Activated CD4-positive, alpha-beta memory T cell treated with anti-CD3 and anti-CD28 coated beads for 36 hours (primary cell): ENCODE measurements around the gene SIGLEC9. TPM values are rescaled to one million over a fixed set of nuclear protein-coding genes. Genes with fewer than 3 reads are reported as not detected.
"Not testable (repeated sequence)": the region's sequence is repeated elsewhere in the genome, so short reads cannot be mapped to it uniquely, and the experiment has no call there.

Experiments used
- CTCF ChIA-PET: fragments of 350-600 bp; sonication (Branson Sonifier 250); formaldehyde crosslinking; loops from one replicate; lab custom pipeline; 2021; ENCODE audit warnings: antibody characterized with exemption, inconsistent platforms; lab: Charles Lee
- POLR2A ChIA-PET: fragments of 350-600 bp; sonication (Branson Sonifier 250); formaldehyde crosslinking; loops from one replicate; lab custom pipeline; 2021; ENCODE audit warnings: antibody characterized with exemption; lab: Charles Lee
- DNase-seq: peaks from one replicate; pipeline ENCODE4 v3.0.0-alpha.2; 2020
- H3K27ac Mint-ChIP-seq: one replicate; pipeline ENCODE4 v1.8.0; 2021; ENCODE audit warnings: mixed read lengths
- H3K27me3 Mint-ChIP-seq: one replicate; pipeline ENCODE4 v1.8.0; 2021; ENCODE audit warnings: mixed read lengths
- H3K36me3 Mint-ChIP-seq: one replicate; pipeline ENCODE4 v1.8.0; 2021; ENCODE audit warnings: mixed read lengths
- H3K4me1 Mint-ChIP-seq: one replicate; pipeline ENCODE4 v1.8.0; 2021; ENCODE audit warnings: low read depth, mixed read lengths
- H3K4me3 Mint-ChIP-seq: one replicate; pipeline ENCODE4 v1.8.0; 2021; ENCODE audit warnings: mild to moderate bottlenecking, mixed read lengths
- H3K9me3 Mint-ChIP-seq: one replicate; pipeline ENCODE4 v1.8.0; 2021; ENCODE audit warnings: mixed read lengths
- intact Hi-C: fragments of 100-400 bp; cut with micrococcal nuclease; formaldehyde crosslinking; loops from one replicate; pipeline ENCODE4 v1.15.1; 2023
- total RNA-seq, 2 experiments: library from RNA; stranded (reverse); gene quantifications; one replicate each; pipeline ENCODE4 v1.2.3, GENCODE V29; 2021

Gene SIGLEC9
- total RNA-seq, 2 experiments from 2014 or later = 1.3 to 1.4 TPM

- CTCF ChIA-PET = interaction anchor here (1.2 to 6.9 kb wide), 6 partner anchors 8 to 502 kb away, joined by 3 to 86 read pairs (median 14); no protein-coding TSS in a partner anchor
- POLR2A ChIA-PET = no interaction called here
- H3K36me3 Mint-ChIP-seq = no peaks in the 10 kb centered on the region
- no peaks in the 10 kb centered on the region for H3K9me3 Mint-ChIP-seq
- intact Hi-C loops = loop anchor here (5.0 kb wide), 1 partner anchor 44 kb away; no protein-coding TSS in a partner anchor
- H3K27ac Mint-ChIP-seq = no peak overlapping the region
- H3K27me3 Mint-ChIP-seq = peaks cover 7% of the 10 kb centered on the region
- H3K4me1 Mint-ChIP-seq = peaks cover 6% of the 10 kb centered on the region
- no peak for DNase-seq
- no peak overlapping the region for H3K4me3 Mint-ChIP-seq
Measured at GRCh38 chr19:51156710-51157109, 32.0 kb downstream of the SIGLEC9 start.

DNA sequence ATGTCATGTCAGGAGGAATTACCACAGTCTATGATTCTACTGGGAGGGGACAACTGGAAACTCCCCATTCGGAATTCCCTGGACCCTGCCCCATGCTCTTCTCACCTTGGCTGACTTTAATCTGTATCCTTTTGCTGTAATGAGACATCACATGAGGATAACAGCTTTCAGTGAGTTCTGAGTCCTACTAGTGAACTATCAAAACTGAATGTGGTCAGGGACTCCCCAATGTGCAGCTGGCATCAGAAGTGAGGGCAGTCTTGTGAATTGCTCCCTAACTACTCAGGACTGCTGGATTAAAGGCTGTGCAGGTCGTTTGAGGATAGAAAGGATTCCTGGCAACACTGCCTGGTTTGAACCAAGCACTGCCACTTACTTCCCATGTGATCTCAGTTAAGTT lies 32.6 kb downstream of the SIGLEC9 start:
- no peaks in the 10 kb centered on the region for H3K9me3 Mint-ChIP-seq
- no peak overlapping the region for H3K27ac Mint-ChIP-seq

DNA sequence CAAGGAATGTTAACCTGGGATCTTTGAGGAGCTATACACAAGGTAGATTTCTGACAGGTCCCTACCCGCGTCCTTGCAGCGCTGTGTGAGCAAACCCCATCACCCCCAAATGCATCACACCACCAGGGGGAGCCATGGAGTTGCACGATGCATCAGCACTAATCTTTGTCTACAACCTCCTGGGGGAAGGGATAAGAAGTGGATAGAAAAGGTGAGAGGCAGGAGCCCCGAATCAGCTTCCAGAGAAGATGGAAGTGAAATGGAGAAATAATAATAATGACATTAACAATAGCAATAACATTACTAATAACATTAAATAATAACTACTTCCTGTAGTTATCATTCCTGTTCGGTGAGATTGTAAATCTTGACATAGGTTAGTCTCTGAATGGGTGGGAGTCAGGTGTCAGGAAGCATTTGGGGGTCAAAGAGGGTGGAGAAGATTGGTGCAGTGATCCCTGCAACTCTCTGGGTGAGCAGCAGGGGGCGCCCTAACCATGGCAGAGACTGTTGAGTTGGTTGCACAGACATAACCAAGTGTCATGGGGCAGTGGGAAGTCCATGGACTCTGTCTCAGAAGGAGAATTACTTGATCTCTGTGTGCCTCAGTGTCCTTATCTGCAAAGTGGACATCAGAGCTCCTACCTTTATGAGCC lies 33.9 kb downstream of the SIGLEC9 start:
- Mint-ChIP-seq H3K9me3 (no peaks in the 10 kb centered on the region), H3K27ac (no peak overlapping the region), H3K36me3 (no peaks in the 10 kb centered on the region), H3K4me3 (no peak overlapping the region), H3K27me3 (peaks cover 5% of the 10 kb centered on the region), H3K4me1 (peaks cover 6% of the 10 kb centered on the region)
- intact Hi-C loops = loop anchor here (1.0 to 5.0 kb wide), 2 partner anchors 46 to 101 kb away; no protein-coding TSS in a partner anchor
- POLR2A ChIA-PET = no interaction called here
- CTCF ChIA-PET = interaction anchor here (0.8 to 6.9 kb wide), 21 partner anchors 11 to 500 kb away, joined by 3 to 86 read pairs (median 4); partner anchors contain the start of genes CTU1 and KLK11
- peak; percentile 86 for DNase-seq

More for the DNA sequence above, 32.6 kb downstream of the SIGLEC9 start:
- intact Hi-C loops = loop anchor here (5.0 kb wide), 1 partner anchor 45 kb away; no protein-coding TSS in a partner anchor
- Mint-ChIP-seq H3K4me3 (no peak overlapping the region), H3K4me1 (peaks cover 6% of the 10 kb centered on the region), H3K27me3 (peaks cover 7% of the 10 kb centered on the region), H3K36me3 (no peaks in the 10 kb centered on the region)
- DNase-seq = no peak
- CTCF ChIA-PET = interaction anchor here (0.6 to 6.9 kb wide), 9 partner anchors 7 to 501 kb away, joined by 3 to 86 read pairs (median 6); partner anchors contain the start of gene CTU1
- POLR2A ChIA-PET = no interaction called here

DNA sequence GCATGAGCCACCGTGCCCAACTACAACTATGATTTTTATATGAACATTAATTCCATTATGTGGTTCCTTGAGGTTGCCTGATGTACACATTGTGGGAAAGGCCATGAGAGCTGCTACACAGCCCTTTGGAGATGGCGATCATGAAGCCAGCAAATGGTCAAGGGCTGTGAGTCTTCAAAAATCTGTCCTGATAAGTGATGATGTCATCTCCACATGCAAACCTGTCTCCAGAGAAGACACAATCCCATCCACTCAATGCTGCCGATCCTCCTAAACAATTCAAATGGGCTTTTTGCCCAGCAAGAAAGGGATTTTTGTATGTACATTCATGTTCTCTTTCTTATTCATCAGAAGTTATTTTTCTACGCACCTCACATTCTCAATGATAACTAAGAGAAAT lies 35.0 kb downstream of the SIGLEC9 start:
- intact Hi-C loops = loop anchor here (5.0 kb wide), 1 partner anchor 47 kb away; no protein-coding TSS in a partner anchor

DNA sequence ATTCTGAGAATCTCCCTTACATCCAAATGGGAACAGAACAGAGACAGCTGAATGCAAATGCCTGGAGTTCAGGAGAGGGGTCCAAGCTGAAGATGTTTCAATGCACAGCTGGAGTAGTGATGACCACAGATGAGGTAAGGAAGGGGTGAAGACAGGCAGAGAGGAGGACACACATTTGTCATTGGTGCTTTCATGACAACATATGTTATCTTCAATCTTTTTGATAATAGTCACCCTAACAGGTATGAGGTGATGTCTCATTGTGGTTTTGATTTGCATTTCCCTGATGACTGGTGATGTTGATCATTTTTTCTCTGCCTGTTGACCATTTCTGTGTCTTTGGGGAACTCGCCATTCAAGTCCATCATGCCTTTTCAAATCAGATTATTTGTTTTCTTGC lies 36.6 kb downstream of the SIGLEC9 start:
- CTCF ChIA-PET = interaction anchor here (1.4 to 2.0 kb wide), 2 partner anchors 97 to 98 kb away, joined by 4 to 13 read pairs; no protein-coding TSS in a partner anchor
- peaks cover 3% of the 10 kb centered on the region for H3K27me3 Mint-ChIP-seq
- H3K27ac Mint-ChIP-seq = no peak overlapping the region
- H3K36me3 Mint-ChIP-seq = no peaks in the 10 kb centered on the region
- H3K4me1 Mint-ChIP-seq = peaks cover 6% of the 10 kb centered on the region
- POLR2A ChIA-PET = no interaction called here
- intact Hi-C loops = no loop called here
- no peak for DNase-seq
- no peaks in the 10 kb centered on the region for H3K9me3 Mint-ChIP-seq
- no peak overlapping the region for H3K4me3 Mint-ChIP-seq

More for the DNA sequence above, 35.0 kb downstream of the SIGLEC9 start:
- H3K4me1 Mint-ChIP-seq = peaks cover 6% of the 10 kb centered on the region
- POLR2A ChIA-PET = no interaction called here
- H3K27ac Mint-ChIP-seq = no peak overlapping the region
- no peaks in the 10 kb centered on the region for H3K36me3 Mint-ChIP-seq
- CTCF ChIA-PET = interaction anchor here (0.7 to 6.9 kb wide), 6 partner anchors 10 to 510 kb away, joined by 3 to 86 read pairs (median 16); partner anchors contain the start of gene C19orf81
- no peak for DNase-seq
- H3K4me3 Mint-ChIP-seq = no peak overlapping the region
- peaks cover 5% of the 10 kb centered on the region for H3K27me3 Mint-ChIP-seq
- no peaks in the 10 kb centered on the region for H3K9me3 Mint-ChIP-seq

- Mint-ChIP-seq H3K9me3 (no peaks in the 10 kb centered on the region), H3K27me3 (peaks cover 3% of the 10 kb centered on the region), H3K4me1 (peaks cover 9% of the 10 kb centered on the region), H3K36me3 (no peaks in the 10 kb centered on the region), H3K27ac (no peak overlapping the region), H3K4me3 (no peak overlapping the region)
- DNase-seq = no peak
- CTCF ChIA-PET = interaction anchor here (1.2 to 2.0 kb wide), 4 partner anchors 14 to 120 kb away, joined by 3 to 13 read pairs (median 4); no protein-coding TSS in a partner anchor
- intact Hi-C loops = no loop called here
- POLR2A ChIA-PET = no interaction called here
Measured at GRCh38 chr19:51161867-51162496, 37.3 kb downstream of the SIGLEC9 start.

GRCh38 chr19:51163257-51163656 lies 38.6 kb downstream of the SIGLEC9 start:
- peaks cover 20% of the 10 kb centered on the region for H3K4me1 Mint-ChIP-seq
- peaks cover 3% of the 10 kb centered on the region for H3K27me3 Mint-ChIP-seq
- no peak overlapping the region for H3K27ac Mint-ChIP-seq
- ChIA-PET CTCF (interaction anchor here (2.0 kb wide), 1 partner anchor 96 kb away, joined by 13 read pairs; no protein-coding TSS in a partner anchor), POLR2A (no interaction called here)
- no peak overlapping the region for H3K4me3 Mint-ChIP-seq
- H3K9me3 Mint-ChIP-seq = no peaks in the 10 kb centered on the region
- intact Hi-C loops = no loop called here
- DNase-seq = no peak
- no peaks in the 10 kb centered on the region for H3K36me3 Mint-ChIP-seq

GRCh38 chr19:51164215-51164614 lies 39.5 kb downstream of the SIGLEC9 start:
- H3K27me3 Mint-ChIP-seq = peaks cover 6% of the 10 kb centered on the region
- DNase-seq = no peak
- H3K4me1 Mint-ChIP-seq = peaks cover 20% of the 10 kb centered on the region
- intact Hi-C loops = no loop called here
- no peaks in the 10 kb centered on the region for H3K9me3 Mint-ChIP-seq
- H3K27ac Mint-ChIP-seq = no peak overlapping the region
- CTCF ChIA-PET = interaction anchor here (1.0 to 1.2 kb wide), 2 partner anchors 8 to 14 kb away, joined by 3 read pairs; no protein-coding TSS in a partner anchor
- H3K36me3 Mint-ChIP-seq = no peaks in the 10 kb centered on the region
- H3K4me3 Mint-ChIP-seq = no peak overlapping the region
- POLR2A ChIA-PET = no interaction called here

GRCh38 chr19:51166846-51167490 lies 42.3 kb downstream of the SIGLEC9 start:
- POLR2A ChIA-PET = no interaction called here

DNA sequence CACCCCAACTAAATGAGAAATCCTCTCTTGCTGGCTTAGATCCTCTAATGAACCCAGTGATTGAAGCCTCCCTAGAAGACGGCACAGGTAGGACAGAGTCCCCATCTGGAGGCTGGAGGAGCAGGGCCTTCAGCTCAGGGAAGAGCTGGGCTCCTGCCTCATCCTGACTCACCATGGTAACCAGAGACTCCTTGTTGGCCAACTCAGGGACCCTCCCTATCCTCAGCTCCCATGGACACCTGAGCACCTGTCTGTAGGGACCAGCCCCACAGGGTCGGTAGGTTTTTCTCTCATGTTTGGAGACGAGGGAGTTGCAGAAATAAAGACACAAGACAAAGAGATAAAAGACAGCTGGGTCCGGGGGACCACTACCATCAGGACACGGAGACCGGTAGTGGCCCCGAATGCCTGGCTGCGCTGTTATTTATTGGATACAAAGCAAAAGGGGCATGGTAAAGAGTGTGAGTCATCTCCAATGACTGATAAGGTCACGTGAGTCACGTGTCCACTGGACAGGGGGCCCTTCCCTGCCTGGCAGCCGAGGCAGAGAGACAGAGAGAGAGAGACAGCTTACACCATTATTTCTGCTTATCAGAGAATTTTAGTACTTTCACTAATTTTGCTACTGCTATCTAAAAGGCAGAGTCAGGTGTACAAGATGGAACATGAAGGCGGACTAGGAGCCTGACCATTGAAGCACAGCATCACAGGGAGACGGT lies 44.0 kb downstream of the SIGLEC9 start:
- no peak overlapping the region for H3K4me3 Mint-ChIP-seq
- H3K36me3 Mint-ChIP-seq = no peaks in the 10 kb centered on the region
- no peak overlapping the region for H3K27ac Mint-ChIP-seq
- peaks cover 20% of the 10 kb centered on the region for H3K4me1 Mint-ChIP-seq
- peaks cover 11% of the 10 kb centered on the region for H3K27me3 Mint-ChIP-seq
- ChIA-PET CTCF (interaction anchor here (0.7 to 4.6 kb wide), 5 partner anchors 11 to 1212 kb away, joined by 3 to 36 read pairs (median 3); no protein-coding TSS in a partner anchor), POLR2A (interaction anchor here (0.9 kb wide), 1 partner anchor 72 kb away, joined by 3 read pairs; no protein-coding TSS in a partner anchor)
- intact Hi-C loops = no loop called here
- no peak for DNase-seq
- H3K9me3 Mint-ChIP-seq = no peaks in the 10 kb centered on the region

More at GRCh38 chr19:51166846-51167490, 42.3 kb downstream of the SIGLEC9 start:
- intact Hi-C loops = no loop called here
- Mint-ChIP-seq H3K27me3 (peaks cover 11% of the 10 kb centered on the region), H3K9me3 (no peaks in the 10 kb centered on the region), H3K4me1 (peaks cover 20% of the 10 kb centered on the region), H3K4me3 (no peak overlapping the region), H3K36me3 (no peaks in the 10 kb centered on the region), H3K27ac (no peak overlapping the region)
- CTCF ChIA-PET = no interaction called here
- peak; percentile 42 for DNase-seq

GRCh38 chr19:51169283-51169918 lies 44.7 kb downstream of the SIGLEC9 start:
- H3K27me3 Mint-ChIP-seq = peaks cover 11% of the 10 kb centered on the region
- DNase-seq = peak; percentile 75
- H3K27ac Mint-ChIP-seq, POLR2A ChIA-PET, H3K4me3 Mint-ChIP-seq, H3K9me3 Mint-ChIP-seq, intact Hi-C loops, H3K36me3 Mint-ChIP-seq: not testable (repeated sequence)
- peaks cover 20% of the 10 kb centered on the region for H3K4me1 Mint-ChIP-seq
- CTCF ChIA-PET = interaction anchor here (1.0 to 4.6 kb wide), 4 partner anchors 12 to 73 kb away, joined by 3 to 36 read pairs (median 4); no protein-coding TSS in a partner anchor
